HepG2 (cell line): Measurements from ENCODE around the gene SPG7. TPM values are rescaled to one million over a fixed set of nuclear protein-coding genes. Genes with fewer than 3 reads are reported as not detected.
A peak's percentile ranks its signal among the peaks of the same experiment; 100 is the strongest.

ENCODE experiments used
- NR0B2 ChIP-seq: sonication (generic); formaldehyde crosslinking; IDR thresholded peaks from 2 replicates; pipeline ENCODE4 v1.4.0; 2020; ENCODE audit warnings: mild to moderate bottlenecking, missing genetic modification reagents
- NR2C2 ChIP-seq: sonication (generic); formaldehyde crosslinking; IDR thresholded peaks from 2 replicates; pipeline ENCODE4 v1.4.0; 2020; ENCODE audit warnings: missing genetic modification reagents, mild to moderate bottlenecking, moderate library complexity, borderline replicate concordance
- SALL2 ChIP-seq: sonication (generic); formaldehyde crosslinking; IDR thresholded peaks from 2 replicates; pipeline ENCODE4 v1.8.1; 2023; ENCODE audit warnings: mild to moderate bottlenecking, missing genetic modification reagents, inconsistent platforms
- SSRP1 ChIP-seq: IDR thresholded peaks from 2 replicates; pipeline ENCODE4 v1.6.1; 2016; ENCODE audit warnings: control low read depth
- TARDBP ChIP-seq: sonication (generic); formaldehyde crosslinking; IDR thresholded peaks from 2 replicates; pipeline ENCODE4 v1.8.0; 2022; ENCODE audit warnings: mild to moderate bottlenecking, missing genetic modification reagents
- USF2 ChIP-seq, 2 experiments: sonication (generic) in 1 of 2; formaldehyde crosslinking in 1 of 2; IDR thresholded peaks; 2 replicates each; pipeline versions ENCODE4 v1.5.1 to v1.6.1; 2011 to 2020; ENCODE audit warnings: borderline replicate concordance in 1 of 2, low read depth in 1 of 2, low read length in 1 of 2, mild to moderate bottlenecking in 1 of 2, missing genetic modification reagents in 1 of 2, moderate library complexity in 1 of 2
- YEATS2 ChIP-seq: sonication (generic); formaldehyde crosslinking; IDR thresholded peaks from 2 replicates; pipeline ENCODE4 v1.4.0; 2020; ENCODE audit warnings: missing genetic modification reagents, borderline replicate concordance
- ZNF414 ChIP-seq: sonication (generic); formaldehyde crosslinking; IDR thresholded peaks from 2 replicates; pipeline ENCODE4 v1.5.0; 2020; ENCODE audit warnings: missing genetic modification reagents
- ZNF468 ChIP-seq: sonication (generic); formaldehyde crosslinking; IDR thresholded peaks from 2 replicates; pipeline ENCODE4 v1.8.0; 2022; ENCODE audit warnings: mild to moderate bottlenecking, moderate library complexity, missing genetic modification reagents
- ZNF503 ChIP-seq: sonication (generic); formaldehyde crosslinking; IDR thresholded peaks from 2 replicates; pipeline ENCODE4 v1.4.0; 2020; ENCODE audit warnings: missing genetic modification reagents
- ZNF530 ChIP-seq: sonication (generic); formaldehyde crosslinking; IDR thresholded peaks from 2 replicates; pipeline ENCODE4 v1.5.0; 2020; ENCODE audit warnings: low read depth, mild to moderate bottlenecking, missing genetic modification reagents
- ZNF740 ChIP-seq: sonication (generic); formaldehyde crosslinking; IDR thresholded peaks from 2 replicates; pipeline ENCODE4 v1.4.0; 2020; ENCODE audit warnings: missing genetic modification reagents
- ZNF790 ChIP-seq: sonication (generic); formaldehyde crosslinking; IDR thresholded peaks from 2 replicates; pipeline ENCODE4 v1.8.0; 2022; ENCODE audit warnings: missing genetic modification reagents, mild to moderate bottlenecking, borderline replicate concordance
- ZSCAN12 ChIP-seq: sonication (generic); formaldehyde crosslinking; IDR thresholded peaks from 2 replicates; pipeline ENCODE4 v1.9.0; 2021; ENCODE audit warnings: mild to moderate bottlenecking, missing genetic modification reagents
- ZSCAN22 ChIP-seq: sonication (generic); formaldehyde crosslinking; IDR thresholded peaks from 2 replicates; pipeline ENCODE4 v1.4.0; 2020; ENCODE audit warnings: mild to moderate bottlenecking, missing genetic modification reagents
- polyA plus RNA-seq, 8 experiments: library from polyadenylated mRNA; depleted of rRNA in 3 of 8; stranded (reverse) in 7 of 8; unstranded in 1 of 8; fragments of >200 nt; fragmentation: Illumina TruSeq in 4 of 8; extraction: Trizol in 4 of 8; gene quantifications; 2 replicates each; pipeline versions ENCODE4 v1.2.1 to v1.2.3, GENCODE V29; 2011 to 2016; ENCODE audit warnings: low read depth in 4 of 8, missing spikeins in 1 of 8, mixed read lengths in 1 of 8; ENCODE audit not compliant: insufficient read depth in 1 of 8
- total RNA-seq, 5 experiments: library from RNA; depleted of rRNA; stranded (reverse); fragments of >200 nt; fragmentation: Illumina TruSeq; extraction: Trizol; gene quantifications; 2 replicates each; pipeline ENCODE4 v1.2.3, GENCODE V29; 2016; ENCODE audit warnings: low read depth in 1 of 5
- TF ChIP-seq, protein P1 (sequence below): sonication (generic); formaldehyde crosslinking; IDR thresholded peaks from 2 replicates; pipeline ENCODE4 v1.5.0; 2020; ENCODE audit warnings: mild to moderate bottlenecking, missing genetic modification reagents, moderate library complexity
- TF ChIP-seq, protein P2 (sequence below): sonication (generic); formaldehyde crosslinking; IDR thresholded peaks from 2 replicates; pipeline ENCODE4 v1.4.0; 2020; ENCODE audit warnings: missing genetic modification reagents

Gene SPG7
- total and polyA plus RNA-seq, 2 of the 13 experiments (the other 11 are each of a cell fraction or from before 2014, with no cell fraction given), result 66.0 to 136 TPM

- TF ChIP-seq SALL2 (CRISPR knock-in tag) (0 out of 2 replicates have a peak, but pooled peaks have one; percentile 28), YEATS2 (CRISPR knock-in tag) (no peak), ZSCAN22 (CRISPR knock-in tag) (no peak), USF2 (IDR thresholded peaks at IDR 0.05; ENCODE audit: low read depth, low read length) (no peak), USF2 (CRISPR knock-in tag; IDR thresholded peaks at IDR 0.05; ENCODE audit: borderline replicate concordance) (no peak), ZNF790 (CRISPR knock-in tag) (no peak), ZNF530 (CRISPR knock-in tag) (no peak), ZNF740 (CRISPR knock-in tag) (peak; percentile 68; the same call in 1 of the 2 replicates), ZNF468 (no peak), ZNF503 (CRISPR knock-in tag) (no peak), ZNF414 (CRISPR knock-in tag) (no peak), TARDBP (peak; percentile 35; the same call in 1 of the 2 replicates), NR2C2 (CRISPR knock-in tag) (peak; percentile 71), ZSCAN12 (CRISPR knock-in tag) (no peak), SSRP1 (0 out of 2 replicates have a peak, but pooled peaks have one; percentile 39), NR0B2 (CRISPR knock-in tag) (no peak)
- TF ChIP-seq, protein P1, sequence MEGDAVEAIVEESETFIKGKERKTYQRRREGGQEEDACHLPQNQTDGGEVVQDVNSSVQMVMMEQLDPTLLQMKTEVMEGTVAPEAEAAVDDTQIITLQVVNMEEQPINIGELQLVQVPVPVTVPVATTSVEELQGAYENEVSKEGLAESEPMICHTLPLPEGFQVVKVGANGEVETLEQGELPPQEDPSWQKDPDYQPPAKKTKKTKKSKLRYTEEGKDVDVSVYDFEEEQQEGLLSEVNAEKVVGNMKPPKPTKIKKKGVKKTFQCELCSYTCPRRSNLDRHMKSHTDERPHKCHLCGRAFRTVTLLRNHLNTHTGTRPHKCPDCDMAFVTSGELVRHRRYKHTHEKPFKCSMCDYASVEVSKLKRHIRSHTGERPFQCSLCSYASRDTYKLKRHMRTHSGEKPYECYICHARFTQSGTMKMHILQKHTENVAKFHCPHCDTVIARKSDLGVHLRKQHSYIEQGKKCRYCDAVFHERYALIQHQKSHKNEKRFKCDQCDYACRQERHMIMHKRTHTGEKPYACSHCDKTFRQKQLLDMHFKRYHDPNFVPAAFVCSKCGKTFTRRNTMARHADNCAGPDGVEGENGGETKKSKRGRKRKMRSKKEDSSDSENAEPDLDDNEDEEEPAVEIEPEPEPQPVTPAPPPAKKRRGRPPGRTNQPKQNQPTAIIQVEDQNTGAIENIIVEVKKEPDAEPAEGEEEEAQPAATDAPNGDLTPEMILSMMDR (CRISPR knock-in tag), result peak; percentile 42; the same call in 1 of the 2 replicates
- TF ChIP-seq, protein P2, sequence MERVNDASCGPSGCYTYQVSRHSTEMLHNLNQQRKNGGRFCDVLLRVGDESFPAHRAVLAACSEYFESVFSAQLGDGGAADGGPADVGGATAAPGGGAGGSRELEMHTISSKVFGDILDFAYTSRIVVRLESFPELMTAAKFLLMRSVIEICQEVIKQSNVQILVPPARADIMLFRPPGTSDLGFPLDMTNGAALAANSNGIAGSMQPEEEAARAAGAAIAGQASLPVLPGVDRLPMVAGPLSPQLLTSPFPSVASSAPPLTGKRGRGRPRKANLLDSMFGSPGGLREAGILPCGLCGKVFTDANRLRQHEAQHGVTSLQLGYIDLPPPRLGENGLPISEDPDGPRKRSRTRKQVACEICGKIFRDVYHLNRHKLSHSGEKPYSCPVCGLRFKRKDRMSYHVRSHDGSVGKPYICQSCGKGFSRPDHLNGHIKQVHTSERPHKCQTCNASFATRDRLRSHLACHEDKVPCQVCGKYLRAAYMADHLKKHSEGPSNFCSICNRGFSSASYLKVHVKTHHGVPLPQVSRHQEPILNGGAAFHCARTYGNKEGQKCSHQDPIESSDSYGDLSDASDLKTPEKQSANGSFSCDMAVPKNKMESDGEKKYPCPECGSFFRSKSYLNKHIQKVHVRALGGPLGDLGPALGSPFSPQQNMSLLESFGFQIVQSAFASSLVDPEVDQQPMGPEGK (CRISPR knock-in tag), result peak; percentile 79; the same call in 1 of the 2 replicates
These were observed 18.9 kb upstream of the SPG7 start (continued) for GRCh38 chr16:89489040-89489897.
